ENCODE data around the gene KLHL29.

DNA sequence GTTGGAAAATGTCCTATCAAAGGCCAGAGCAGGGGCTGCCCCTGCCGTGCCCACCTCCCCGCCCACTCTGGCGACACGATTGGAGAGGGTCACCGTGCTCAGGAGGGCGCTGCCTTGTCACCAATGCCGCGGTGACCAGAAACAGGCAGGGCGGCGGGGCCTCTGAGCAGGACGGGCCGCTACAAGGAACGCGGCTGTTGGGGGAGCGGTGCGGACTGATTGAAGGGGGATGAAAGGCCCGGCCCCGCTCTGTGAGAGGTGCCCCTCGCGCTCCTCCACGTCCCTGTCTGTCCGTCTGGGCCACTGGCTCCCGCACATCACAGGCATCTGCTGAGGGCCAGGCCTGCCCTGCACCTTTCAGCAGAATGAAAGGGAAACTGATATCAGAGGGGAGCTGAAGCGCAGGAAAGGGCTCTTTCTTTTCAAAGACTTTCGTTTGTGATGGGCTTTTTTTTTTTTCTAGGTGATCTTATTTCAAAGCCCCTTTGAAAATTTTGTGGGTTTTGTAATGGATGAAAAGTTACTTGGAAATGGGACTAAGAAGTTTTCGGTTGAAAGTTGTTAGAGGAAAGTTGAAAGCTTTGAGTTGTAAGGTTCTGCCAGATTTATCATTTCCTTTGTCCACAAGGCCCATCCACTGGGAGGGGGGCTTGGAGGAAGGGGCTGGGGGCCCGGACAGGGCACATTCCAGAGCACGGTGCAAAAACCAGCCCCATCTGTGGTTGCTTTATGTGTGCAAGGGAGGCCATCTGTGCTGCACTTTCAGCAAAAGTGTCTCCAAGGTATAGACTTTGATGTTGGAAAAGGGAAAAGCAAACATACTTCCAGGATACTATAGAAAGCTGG, 244.2 kb downstream of the KLHL29 start:
- TF ChIP-seq, protein P1, sequence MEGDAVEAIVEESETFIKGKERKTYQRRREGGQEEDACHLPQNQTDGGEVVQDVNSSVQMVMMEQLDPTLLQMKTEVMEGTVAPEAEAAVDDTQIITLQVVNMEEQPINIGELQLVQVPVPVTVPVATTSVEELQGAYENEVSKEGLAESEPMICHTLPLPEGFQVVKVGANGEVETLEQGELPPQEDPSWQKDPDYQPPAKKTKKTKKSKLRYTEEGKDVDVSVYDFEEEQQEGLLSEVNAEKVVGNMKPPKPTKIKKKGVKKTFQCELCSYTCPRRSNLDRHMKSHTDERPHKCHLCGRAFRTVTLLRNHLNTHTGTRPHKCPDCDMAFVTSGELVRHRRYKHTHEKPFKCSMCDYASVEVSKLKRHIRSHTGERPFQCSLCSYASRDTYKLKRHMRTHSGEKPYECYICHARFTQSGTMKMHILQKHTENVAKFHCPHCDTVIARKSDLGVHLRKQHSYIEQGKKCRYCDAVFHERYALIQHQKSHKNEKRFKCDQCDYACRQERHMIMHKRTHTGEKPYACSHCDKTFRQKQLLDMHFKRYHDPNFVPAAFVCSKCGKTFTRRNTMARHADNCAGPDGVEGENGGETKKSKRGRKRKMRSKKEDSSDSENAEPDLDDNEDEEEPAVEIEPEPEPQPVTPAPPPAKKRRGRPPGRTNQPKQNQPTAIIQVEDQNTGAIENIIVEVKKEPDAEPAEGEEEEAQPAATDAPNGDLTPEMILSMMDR (IDR thresholded peaks at IDR 0.05), result no peak
- no peak for TF ChIP-seq POLR2A (IDR thresholded peaks at IDR 0.05)
